Esophagus squamous epithelium (tissue), 5 donors: ENCODE data around the gene FARP2. TPM values are rescaled to one million over a fixed set of nuclear protein-coding genes. Genes with fewer than 3 reads are reported as not detected.

ENCODE experiments used
- DNase-seq: peaks from one replicate; lab custom pipeline; 2025; lab: John Stamatoyannopoulos, UW
- H3K27ac ChIP-seq, 4 donors: fragments of 200-600 bp; sonication (generic); one replicate each; pipeline ENCODE4 v1.5.1; 2016 to 2019; ENCODE audit warnings: mild to moderate bottlenecking in 1 of 4
- H3K27me3 ChIP-seq, 4 donors: fragments of 200-600 bp; sonication (generic); 1 replicate in 3 of 4; 2 replicates in 1 of 4; pipeline versions ENCODE4 v1.5.1 to v1.6.0; 2017 to 2021; ENCODE audit warnings: antibody characterized with exemption in 1 of 4
- H3K36me3 ChIP-seq, 3 donors: fragments of 200-600 bp; sonication (generic); one replicate each; pipeline ENCODE4 v1.5.1; 2016 to 2019
- H3K4me1 ChIP-seq, 3 donors: fragments of 200-600 bp; sonication (generic); one replicate each; pipeline ENCODE4 v1.5.1; 2017 to 2019
- H3K4me3 ChIP-seq, 4 donors: fragments of 200-600 bp; sonication (generic); 1 replicate in 3 of 4; 2 replicates in 1 of 4; pipeline ENCODE4 v1.5.1; 2016 to 2019; ENCODE audit warnings: mild to moderate bottlenecking in 2 of 4, moderate library complexity in 1 of 4
- H3K9me3 ChIP-seq, 3 donors: fragments of 200-600 bp; sonication (generic); one replicate each; pipeline ENCODE4 v1.5.1; 2016 to 2019
- CTCF ChIP-seq, 6 experiments: fragments of 450-650 bp in 4 of 6; fragments of 200-600 bp in 2 of 6; sonication (generic) in 2 of 6; IDR thresholded peaks; one replicate each; pipeline ENCODE4 v1.5.1; 2016 to 2019; ENCODE audit warnings: antibody characterized with exemption in 6 of 6, mild to moderate bottlenecking in 4 of 6, moderate library complexity in 4 of 6
- POLR2A ChIP-seq, 4 donors: fragments of 450-650 bp; IDR thresholded peaks; one replicate each; pipeline ENCODE4 v1.6.1; 2017; ENCODE audit warnings: antibody characterized with exemption in 4 of 4, mild to moderate bottlenecking in 4 of 4, moderate library complexity in 3 of 4
- WGBS, 2 donors: methylation state at CpG; one replicate each; pipeline ENCODE4 v1.1.5; 2018; 5-methylcytosine and 5-hydroxymethylcytosine counted together
- intact Hi-C: fragments of 100-400 bp; cut with DNase I; formaldehyde crosslinking; loops from one replicate; pipeline ENCODE4 v1.15.0; 2022
- total RNA-seq, 4 donors: library from RNA; depleted of rRNA; stranded (reverse); fragments of >200 nt; gene quantifications; one replicate each; pipeline ENCODE4 v1.1.0, GENCODE V29; 2016
- donor health status: DM: yes; HTN: yes; CAD: no.

The FARP2 gene
- total RNA-seq, 4 donors from 2014 or later = 20.8 to 41.8 (median 37.1) TPM

- H3K36me3 ChIP-seq = peaks cover 27 to 97% (median 33%) of the 10 kb centered on the region in 3 donors
- WGBS, 2 donors = 87 to 93% methylated on average over 6 to 15 of the region's 29 CpGs
- H3K4me1 ChIP-seq = peaks cover 0 to 4% (median 0%) of the 10 kb centered on the region in 3 donors
- H3K27me3 ChIP-seq = no peaks in the 10 kb centered on the region
- DNase-seq = no peak
- intact Hi-C loops = no loop called here
- no peaks in the 10 kb centered on the region for H3K9me3 ChIP-seq
- H3K27ac ChIP-seq = no peak overlapping the region
- TF ChIP-seq CTCF (IDR thresholded peaks at IDR 0.05) = no peak
- TF ChIP-seq POLR2A (IDR thresholded peaks at IDR 0.05) = no peak
- H3K4me3 ChIP-seq = no peak overlapping the region
These were observed 141.1 kb downstream of the FARP2 start for GRCh38 chr2:241496904-241497877.

GRCh38 chr2:241498115-241499070, 142.3 kb downstream of the FARP2 start:
- intact Hi-C loops = no loop called here
- peaks cover 0 to 4% (median 0%) of the 10 kb centered on the region in 3 donors for H3K4me1 ChIP-seq
- H3K4me3 ChIP-seq = no peak overlapping the region
- TF ChIP-seq CTCF (IDR thresholded peaks at IDR 0.05) (no peak), POLR2A (IDR thresholded peaks at IDR 0.05) (no peak)
- H3K9me3 ChIP-seq = no peaks in the 10 kb centered on the region
- H3K27me3 ChIP-seq = no peaks in the 10 kb centered on the region
- WGBS, 2 donors = 93 to 100% methylated on average over 2 to 11 of the region's 36 CpGs
- no peak overlapping the region for H3K27ac ChIP-seq
- peaks cover 27 to 97% (median 33%) of the 10 kb centered on the region in 3 donors for H3K36me3 ChIP-seq
- no peak for DNase-seq

GRCh38 chr2:241499146-241499965, 143.3 kb downstream of the FARP2 start:
- Histone ChIP-seq H3K4me3 (no peak overlapping the region), H3K36me3 (peaks cover 23 to 97% (median 31%) of the 10 kb centered on the region in 3 donors), H3K27me3 (no peaks in the 10 kb centered on the region), H3K27ac (no peak overlapping the region), H3K4me1 (peaks cover 0 to 9% (median 0%) of the 10 kb centered on the region in 3 donors), H3K9me3 (no peaks in the 10 kb centered on the region)
- TF ChIP-seq POLR2A (IDR thresholded peaks at IDR 0.05) = no peak
- no peak for TF ChIP-seq CTCF (IDR thresholded peaks at IDR 0.05)
- intact Hi-C loops = no loop called here
- WGBS, 2 donors = 88 to 95% methylated on average over 9 to 12 of the region's 28 CpGs
- no peak for DNase-seq

- no peak for DNase-seq
- H3K27me3 ChIP-seq = no peaks in the 10 kb centered on the region
- peaks cover 16 to 92% (median 27%) of the 10 kb centered on the region in 3 donors for H3K36me3 ChIP-seq
- H3K4me1 ChIP-seq = peaks cover 0 to 12% (median 0%) of the 10 kb centered on the region in 3 donors
- 93 to 96% methylated on average over 3 to 5 of the region's 10 CpGs for WGBS, 2 donors
- no peaks in the 10 kb centered on the region for H3K9me3 ChIP-seq
- TF ChIP-seq POLR2A (IDR thresholded peaks at IDR 0.05) = no peak
- no peak overlapping the region for H3K4me3 ChIP-seq
- intact Hi-C loops = no loop called here
- no peak overlapping the region for H3K27ac ChIP-seq
These were observed 143.9 kb downstream of the FARP2 start for GRCh38 chr2:241500016-241500415.
